AG10803 (cell line): ENCODE data around the gene LY9.

ENCODE experiments used
- DNase-seq: peaks from one replicate; pipeline ENCODE4 v3.0.0; 2010; ENCODE audit warnings: low read depth
- H3K4me3 ChIP-seq: 2 replicates; pipeline ENCODE4 v1.5.1; 2011; ENCODE audit warnings: mild to moderate bottlenecking, low read length, control low read depth
- CTCF ChIP-seq: conservative IDR thresholded peaks from 2 replicates; pipeline ENCODE4 v1.5.1; 2011; ENCODE audit warnings: mild to moderate bottlenecking, low read length, control low read depth, inconsistent platforms

The LY9 gene

GRCh38 chr1:160813215-160813614 lies 17.2 kb downstream of the LY9 start:
- H3K4me3 ChIP-seq: no peak overlapping the region
- TF ChIP-seq CTCF: no peak
- DNase-seq: no peak

- no peak for TF ChIP-seq CTCF
- H3K4me3 ChIP-seq: no peak overlapping the region
- no peak for DNase-seq
Measured at GRCh38 chr1:160814316-160814715, 18.3 kb downstream of the LY9 start.

GRCh38 chr1:160814856-160815255 lies 18.9 kb downstream of the LY9 start:
- DNase-seq: no peak
- H3K4me3 ChIP-seq: no peak overlapping the region
- TF ChIP-seq CTCF: no peak

- no peak overlapping the region for H3K4me3 ChIP-seq
- no peak for TF ChIP-seq CTCF
- no peak for DNase-seq
Measured at GRCh38 chr1:160818207-160818937, 22.4 kb downstream of the LY9 start.

GRCh38 chr1:160819186-160819585 lies 23.2 kb downstream of the LY9 start:
- H3K4me3 ChIP-seq: no peak overlapping the region
- no peak for TF ChIP-seq CTCF
- DNase-seq: no peak

- H3K4me3 ChIP-seq: no peak overlapping the region
- no peak for DNase-seq
- TF ChIP-seq CTCF: peak; percentile 22; the same call in 1 of the 2 replicates
Measured at GRCh38 chr1:160821627-160822026, 25.7 kb downstream of the LY9 start.

GRCh38 chr1:160823296-160823695 lies 27.3 kb downstream of the LY9 start:
- H3K4me3 ChIP-seq: no peak overlapping the region
- TF ChIP-seq CTCF: no peak
- DNase-seq: no peak
